ENCODE results near the gene MMP24.

Gene MMP24

GRCh38 chr20:35225319-35226125 is 968 bp upstream of the MMP24 start:
- TF ChIP-seq, protein P1, sequence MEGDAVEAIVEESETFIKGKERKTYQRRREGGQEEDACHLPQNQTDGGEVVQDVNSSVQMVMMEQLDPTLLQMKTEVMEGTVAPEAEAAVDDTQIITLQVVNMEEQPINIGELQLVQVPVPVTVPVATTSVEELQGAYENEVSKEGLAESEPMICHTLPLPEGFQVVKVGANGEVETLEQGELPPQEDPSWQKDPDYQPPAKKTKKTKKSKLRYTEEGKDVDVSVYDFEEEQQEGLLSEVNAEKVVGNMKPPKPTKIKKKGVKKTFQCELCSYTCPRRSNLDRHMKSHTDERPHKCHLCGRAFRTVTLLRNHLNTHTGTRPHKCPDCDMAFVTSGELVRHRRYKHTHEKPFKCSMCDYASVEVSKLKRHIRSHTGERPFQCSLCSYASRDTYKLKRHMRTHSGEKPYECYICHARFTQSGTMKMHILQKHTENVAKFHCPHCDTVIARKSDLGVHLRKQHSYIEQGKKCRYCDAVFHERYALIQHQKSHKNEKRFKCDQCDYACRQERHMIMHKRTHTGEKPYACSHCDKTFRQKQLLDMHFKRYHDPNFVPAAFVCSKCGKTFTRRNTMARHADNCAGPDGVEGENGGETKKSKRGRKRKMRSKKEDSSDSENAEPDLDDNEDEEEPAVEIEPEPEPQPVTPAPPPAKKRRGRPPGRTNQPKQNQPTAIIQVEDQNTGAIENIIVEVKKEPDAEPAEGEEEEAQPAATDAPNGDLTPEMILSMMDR (IDR thresholded peaks at IDR 0.05; ENCODE audit: low read depth, low read length, missing control alignments), result no peak
- no peak overlapping the region for H3K4me3 ChIP-seq (ENCODE audit: low read depth, low read length)
- DNase-seq (ENCODE audit: low read depth), result no peak

DNA sequence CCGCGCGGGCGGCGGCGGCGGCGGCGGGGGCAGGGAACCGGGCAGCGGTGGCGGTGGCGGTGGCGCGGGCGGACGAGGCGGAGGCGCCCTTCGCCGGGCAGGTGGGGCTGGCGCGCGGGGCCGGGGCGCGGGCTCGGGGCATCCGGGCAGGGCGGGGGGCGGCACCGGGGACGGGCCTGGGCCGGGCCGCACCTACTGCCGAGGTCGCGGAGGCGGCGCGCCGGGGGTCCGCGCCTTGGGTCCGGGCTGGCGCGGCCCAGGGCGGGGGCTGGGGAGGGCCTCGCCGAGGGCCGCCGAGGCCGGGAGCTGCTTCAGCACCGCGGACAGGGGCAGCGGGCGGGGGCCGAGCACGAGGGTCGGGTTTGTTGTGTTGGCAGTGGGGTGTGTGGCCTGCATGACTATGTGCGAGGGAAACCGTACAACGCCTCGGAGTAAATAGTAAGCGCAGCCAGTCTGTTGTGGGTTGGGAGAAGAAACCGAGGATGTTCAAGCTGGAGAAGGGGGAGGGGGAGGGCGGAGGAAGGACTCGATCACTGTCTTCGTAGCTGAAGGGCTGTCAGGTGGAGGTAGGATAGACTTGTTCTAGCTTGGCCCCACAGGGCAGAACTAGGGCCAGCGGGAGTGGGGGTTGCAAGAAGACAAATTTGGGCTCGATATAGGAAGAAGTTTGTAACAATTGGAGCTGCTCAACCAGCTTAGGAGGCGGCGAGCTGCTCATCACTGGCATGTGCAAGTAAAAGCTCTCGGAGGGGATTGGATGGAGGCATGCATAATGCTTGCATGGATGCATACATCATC is 593 bp downstream of the MMP24 start:
- DNase-seq (ENCODE audit: low read depth), result no peak
- no peak overlapping the region for H3K4me3 ChIP-seq (ENCODE audit: low read depth, low read length)
- TF ChIP-seq, protein P1 (IDR thresholded peaks at IDR 0.05; ENCODE audit: low read depth, low read length, missing control alignments), result no peak

DNA sequence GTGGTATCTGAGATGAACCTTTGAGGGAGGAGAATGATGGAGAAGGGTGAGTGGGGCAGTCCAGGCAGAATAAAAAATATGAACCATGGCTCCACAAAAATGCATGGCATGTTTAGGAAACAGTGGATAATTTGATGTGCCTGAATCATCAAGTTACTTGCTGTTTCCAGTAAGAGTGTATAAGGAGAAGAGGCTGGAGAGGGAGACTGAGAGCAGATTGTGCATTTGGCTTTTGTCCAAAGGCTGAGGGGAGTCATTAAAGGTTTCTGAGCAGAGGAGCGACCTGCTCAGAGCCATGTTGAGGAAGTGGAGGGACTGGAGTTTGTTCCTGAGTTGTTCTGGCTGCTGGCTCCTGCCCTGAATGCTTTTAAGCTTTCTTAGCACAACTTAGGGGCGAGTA is 6.1 kb downstream of the MMP24 start:
- no peak overlapping the region for H3K4me3 ChIP-seq (ENCODE audit: low read depth, low read length)
- no peak for DNase-seq (ENCODE audit: low read depth)
- TF ChIP-seq, protein P1 (IDR thresholded peaks at IDR 0.05; ENCODE audit: low read depth, low read length, missing control alignments), result no peak

GRCh38 chr20:35235881-35236280 is 9.4 kb downstream of the MMP24 start:
- TF ChIP-seq, protein P1 (IDR thresholded peaks at IDR 0.05; ENCODE audit: low read depth, low read length, missing control alignments), result no peak
- DNase-seq (ENCODE audit: low read depth), result no peak
- no peak overlapping the region for H3K4me3 ChIP-seq (ENCODE audit: low read depth, low read length)

GRCh38 chr20:35237486-35237885 is 11.0 kb downstream of the MMP24 start:
- DNase-seq (ENCODE audit: low read depth), result no peak
- TF ChIP-seq, protein P1 (IDR thresholded peaks at IDR 0.05; ENCODE audit: low read depth, low read length, missing control alignments), result no peak
- H3K4me3 ChIP-seq (ENCODE audit: low read depth, low read length), result no peak overlapping the region

DNA sequence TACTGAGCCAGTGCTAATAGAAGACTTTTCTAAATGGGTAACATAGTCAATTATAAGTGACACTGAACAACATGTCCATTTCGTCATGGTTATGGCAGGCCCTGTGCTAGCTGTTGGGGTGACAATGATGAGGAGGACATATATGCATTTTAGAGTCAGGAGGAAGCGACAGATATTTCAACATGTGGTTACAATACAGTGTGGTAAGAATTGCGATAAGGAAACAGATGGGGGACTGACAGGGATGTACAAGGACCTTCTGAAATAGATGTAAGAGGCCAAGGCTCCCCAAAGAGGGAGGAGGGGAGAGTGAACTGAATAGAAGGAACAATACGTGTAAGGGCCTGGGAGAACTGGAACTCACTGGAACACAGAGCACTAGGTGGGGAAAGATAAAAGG is 11.7 kb downstream of the MMP24 start:
- DNase-seq (ENCODE audit: low read depth), result no peak
- TF ChIP-seq, protein P1 (IDR thresholded peaks at IDR 0.05; ENCODE audit: low read depth, low read length, missing control alignments), result no peak
- no peak overlapping the region for H3K4me3 ChIP-seq (ENCODE audit: low read depth, low read length)
